ENCODE data around the gene MCEMP1.

- TF ChIP-seq REST (IDR thresholded peaks at IDR 0.05; ENCODE audit: insufficient read depth in 1 of 2, low read depth in 2 of 2, low read length in 1 of 2) (no peak), CTCF (IDR thresholded peaks at IDR 0.05) (no peak), POLR2AphosphoS5 (IDR thresholded peaks at IDR 0.05; ENCODE audit: low read depth, low read length) (no peak), SIN3A (IDR thresholded peaks at IDR 0.05; ENCODE audit: borderline replicate concordance, insufficient read depth, low read depth, low read length) (no peak), TCF7L2 (IDR thresholded peaks at IDR 0.05; ENCODE audit: low read depth, low read length) (no peak)
Measured at GRCh38 chr19:7687177-7687576, 10.3 kb downstream of the MCEMP1 start.
